Measurements from ENCODE around the gene RETREG1.

- no peak for TF ChIP-seq SKIL (CRISPR knock-in tag; IDR thresholded peaks at IDR 0.05; ENCODE audit: borderline replicate concordance)
- TF ChIP-seq ZNF24 (IDR thresholded peaks at IDR 0.05): no peak
- TF ChIP-seq HDAC1 (CRISPR knock-in tag; IDR thresholded peaks at IDR 0.05): no peak
- no peak for TF ChIP-seq POLR2AphosphoS5 (IDR thresholded peaks at IDR 0.05; ENCODE audit: low read depth, low read length)
- no peak for TF ChIP-seq FOXJ3 (CRISPR knock-in tag; IDR thresholded peaks at IDR 0.05; ENCODE audit: borderline replicate concordance)
- no peak for TF ChIP-seq RARA (CRISPR knock-in tag; IDR thresholded peaks at IDR 0.05)
- no peak for TF ChIP-seq CHD2 (IDR thresholded peaks at IDR 0.05; ENCODE audit: low read depth, low read length)
- TF ChIP-seq HDAC2 (CRISPR knock-in tag; IDR thresholded peaks at IDR 0.05): no peak
- no peak for TF ChIP-seq CTCF (CRISPR knock-in tag; IDR thresholded peaks at IDR 0.05)
- no peak for TF ChIP-seq NBN (conservative IDR thresholded peaks at IDR 0.05)
Measured at GRCh38 chr5:16546732-16547131, 70.1 kb downstream of the RETREG1 start.

Data from HepG2 (cell line).